ENCODE data around the gene PPFIA2.

- TF ChIP-seq CTCF (IDR thresholded peaks at IDR 0.05) (no peak), POLR2A (IDR thresholded peaks at IDR 0.05) (no peak)
Measured at GRCh38 chr12:81500788-81501187, 258.4 kb downstream of the PPFIA2 start.

Data from Peyer's patch (tissue), 4 donors.